ENCODE results near the gene ZIC4.

The ZIC4 gene

DNA sequence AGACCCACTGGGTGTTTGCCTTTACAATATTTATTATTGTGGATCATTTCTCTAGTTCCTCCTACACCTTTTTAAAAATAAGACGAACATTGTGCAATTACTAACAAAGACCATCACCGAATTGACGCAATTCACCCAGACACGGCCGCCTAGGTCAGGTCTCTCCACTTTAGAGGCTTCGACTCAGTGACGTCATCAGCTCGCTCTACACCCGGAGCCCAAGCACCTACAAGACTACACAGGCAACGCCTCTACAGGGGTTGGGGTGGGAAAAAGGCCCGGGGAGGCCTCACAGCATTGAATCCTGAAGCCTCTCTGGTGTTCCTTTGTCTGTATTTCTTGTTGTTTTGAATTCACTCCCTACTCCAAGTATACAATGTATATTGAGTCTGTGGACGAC is 16.6 kb downstream of the ZIC4 start:
- no peak for DNase-seq

DNA sequence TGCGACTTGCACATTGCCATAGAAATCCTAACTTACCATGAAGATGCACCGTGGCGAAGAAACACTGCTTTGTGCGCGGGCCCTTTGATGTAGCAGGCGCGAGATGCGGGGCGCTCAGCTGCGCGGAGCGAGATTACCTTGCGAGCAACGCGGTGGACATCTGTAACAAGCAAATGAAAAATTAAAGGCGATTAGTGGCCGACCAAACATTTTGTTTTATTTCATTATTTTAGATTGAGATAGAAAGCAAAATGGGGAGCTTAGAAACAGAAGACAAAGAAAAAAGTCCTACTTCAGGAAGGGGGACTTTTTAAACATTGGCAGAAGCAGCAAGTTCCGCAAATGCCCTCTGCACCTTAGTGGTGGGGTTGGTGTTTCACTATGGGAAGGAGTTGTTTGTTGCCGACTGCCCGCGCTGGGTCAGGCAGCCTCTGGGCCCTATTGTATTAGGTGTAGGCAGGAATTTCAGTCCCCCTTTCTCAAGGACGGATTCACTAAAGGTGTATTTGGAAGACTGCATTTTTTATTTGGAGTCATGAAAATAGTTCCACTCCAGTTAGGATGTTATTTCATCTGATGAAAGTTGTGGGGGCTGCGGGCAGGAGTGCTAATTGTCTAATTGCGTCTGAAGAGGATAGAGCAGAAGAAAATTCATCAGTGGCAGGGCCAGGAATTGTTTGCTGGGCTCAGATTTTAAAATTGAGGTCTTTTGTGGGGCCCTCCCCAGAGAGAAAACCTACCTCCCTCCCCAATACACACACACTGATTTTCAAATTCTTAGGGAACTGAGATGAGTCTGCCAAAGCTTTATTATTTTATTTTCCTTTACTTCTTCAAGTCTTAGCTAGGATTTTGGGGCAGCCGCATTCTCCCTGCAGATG is 17.4 kb downstream of the ZIC4 start:
- no peak for DNase-seq

DNA sequence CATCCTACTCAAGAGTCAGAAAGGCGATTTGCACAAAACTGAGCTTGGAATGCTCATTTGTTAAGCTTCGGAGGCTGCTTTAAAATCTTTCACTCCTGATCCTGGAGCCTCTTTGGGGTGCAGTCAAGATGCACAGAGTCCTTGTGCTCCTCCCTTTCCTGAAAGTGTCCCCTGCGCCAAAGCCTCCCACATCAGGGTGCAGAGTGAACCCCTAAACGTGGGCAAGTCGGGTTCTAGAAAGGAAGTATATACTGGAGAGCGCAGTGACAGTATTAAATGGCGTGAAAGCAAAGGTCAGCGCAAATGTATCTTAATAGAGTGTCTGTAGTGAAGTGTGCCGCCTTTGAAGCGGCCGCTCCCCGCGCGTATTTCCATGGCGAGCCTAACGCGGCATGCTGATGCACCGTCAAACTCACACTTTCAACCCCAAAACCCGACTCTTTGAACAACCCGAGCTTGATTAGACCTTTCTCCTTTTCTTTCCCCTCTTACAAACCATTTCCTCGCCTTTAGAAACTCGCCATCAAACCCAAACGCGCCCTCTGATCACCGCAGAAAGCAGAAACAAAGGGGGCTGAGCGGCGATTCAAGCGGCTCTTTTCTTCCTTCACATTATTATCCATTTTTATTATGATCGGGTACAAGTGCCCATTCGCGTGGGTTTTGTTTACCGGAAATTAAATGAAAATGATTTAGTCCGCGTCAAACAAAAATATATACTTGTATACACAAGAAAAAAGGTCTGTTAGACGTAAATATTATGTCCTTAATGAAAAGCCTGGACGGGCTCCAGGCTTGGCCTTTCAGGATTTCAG is 18.3 kb downstream of the ZIC4 start:
- no peak for DNase-seq

DNA sequence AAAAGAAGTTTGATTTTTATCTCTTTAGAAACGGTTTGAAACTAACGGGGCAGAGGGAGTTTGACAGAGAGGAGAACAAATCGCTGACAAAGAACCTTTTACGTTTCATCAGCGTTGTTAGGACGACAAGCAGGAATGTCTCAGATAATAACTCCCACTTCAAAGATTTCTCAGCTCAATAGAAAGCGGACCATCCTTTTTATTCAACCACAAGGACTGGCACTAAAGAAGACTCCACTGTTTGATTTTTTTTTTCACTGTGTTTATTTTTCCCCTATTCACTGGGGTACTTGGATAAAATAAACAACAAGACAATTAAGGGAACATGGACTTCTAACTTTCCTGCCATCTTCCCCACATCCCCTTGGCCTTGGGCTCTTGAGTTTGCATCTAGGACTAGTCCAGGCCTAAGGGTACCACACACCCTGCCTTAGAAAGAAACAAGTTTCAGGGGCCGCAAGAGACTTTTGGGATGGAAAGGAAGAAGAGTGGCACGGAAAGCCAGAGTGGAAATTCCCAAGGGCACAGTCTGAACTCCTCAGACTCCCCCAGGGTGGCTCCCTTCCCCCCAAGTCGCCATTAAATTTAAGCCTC is 19.0 kb downstream of the ZIC4 start:
- DNase-seq, result no peak

DNA sequence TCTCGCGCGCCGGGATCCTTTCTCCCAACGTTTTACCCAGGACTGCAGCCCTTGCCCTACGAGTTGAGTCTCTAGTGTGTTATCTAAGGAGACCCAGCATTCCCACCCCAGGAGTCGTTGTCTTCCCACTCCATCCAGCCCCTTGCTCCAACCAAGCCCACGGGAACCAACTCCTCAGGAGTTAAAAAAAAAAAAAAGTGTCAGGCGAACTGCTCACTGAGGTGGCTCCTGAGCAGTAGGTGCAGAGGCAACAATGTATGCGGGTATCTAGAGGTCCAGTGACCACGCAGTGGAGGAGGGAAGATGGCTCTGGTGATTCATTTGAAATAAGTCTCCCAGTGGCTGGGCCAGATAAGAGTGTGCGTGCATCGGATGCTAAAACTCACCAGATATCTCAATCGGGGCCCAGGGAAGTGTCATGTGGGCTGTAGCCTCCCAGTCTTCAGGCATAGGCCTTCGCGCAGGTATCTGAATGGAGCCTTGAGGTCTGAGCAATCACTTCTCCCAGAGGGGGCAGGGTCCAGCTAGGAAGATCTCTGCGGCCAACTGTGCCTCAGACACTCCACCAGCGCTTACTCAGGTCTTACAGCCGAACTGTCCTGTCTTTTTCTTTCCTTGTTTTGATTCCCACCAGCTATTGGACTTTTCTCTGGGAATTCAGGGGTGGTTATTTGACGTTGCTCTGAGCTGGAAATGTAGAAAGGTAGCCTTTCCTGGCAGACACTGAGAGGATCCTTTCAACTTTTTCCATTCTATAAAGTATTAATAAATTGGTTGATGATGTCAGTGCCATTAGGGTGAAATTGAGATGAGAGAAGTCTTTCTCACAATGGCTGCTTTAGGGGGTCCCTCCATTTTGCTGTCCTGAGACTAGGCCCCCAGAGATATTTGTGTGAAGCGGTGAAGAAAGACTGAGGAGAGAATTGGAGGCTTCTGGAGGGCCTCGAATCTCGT is 21.0 kb downstream of the ZIC4 start:
- no peak for DNase-seq

DNA sequence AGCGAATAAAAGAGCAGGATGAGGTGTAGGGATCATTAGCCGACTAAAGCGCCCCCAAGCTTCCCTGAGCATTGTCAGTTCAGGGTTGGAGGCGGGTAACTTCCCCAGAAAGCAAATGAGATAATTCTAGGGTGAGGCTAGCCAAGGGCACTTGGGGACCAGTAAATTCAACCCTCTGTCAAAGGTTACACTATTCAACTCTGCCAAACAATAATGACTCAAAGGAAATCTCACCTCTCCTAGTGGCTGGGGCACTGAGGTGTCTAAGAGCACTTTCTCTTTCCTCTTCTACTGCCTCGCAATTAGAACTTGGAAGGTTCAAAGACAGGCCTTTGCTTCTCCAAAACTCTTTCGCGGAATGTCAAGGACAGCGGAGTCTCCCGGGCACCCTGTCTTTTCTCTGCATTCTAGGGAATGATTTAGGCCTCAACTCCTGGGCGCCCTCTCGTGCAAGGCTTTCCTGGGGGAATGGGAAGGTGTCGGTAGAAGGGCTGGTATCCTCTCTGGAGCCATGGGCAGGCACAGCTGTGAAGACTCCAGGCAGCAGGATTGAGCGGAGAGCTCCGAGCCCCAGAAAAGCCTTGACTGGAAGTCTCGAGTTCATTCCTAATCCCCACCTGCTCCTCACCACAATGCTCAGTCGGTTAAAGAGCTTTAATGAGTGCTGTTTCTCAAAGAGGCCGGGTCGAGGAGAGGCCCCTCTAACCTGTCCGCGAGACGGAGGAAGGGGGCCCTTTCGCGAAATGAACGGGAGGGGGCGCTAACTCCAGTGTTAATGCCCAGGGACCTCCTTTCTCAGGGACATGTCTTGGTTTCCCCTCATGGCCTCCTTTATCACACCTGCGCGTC is 21.9 kb downstream of the ZIC4 start:
- no peak for DNase-seq

DNA sequence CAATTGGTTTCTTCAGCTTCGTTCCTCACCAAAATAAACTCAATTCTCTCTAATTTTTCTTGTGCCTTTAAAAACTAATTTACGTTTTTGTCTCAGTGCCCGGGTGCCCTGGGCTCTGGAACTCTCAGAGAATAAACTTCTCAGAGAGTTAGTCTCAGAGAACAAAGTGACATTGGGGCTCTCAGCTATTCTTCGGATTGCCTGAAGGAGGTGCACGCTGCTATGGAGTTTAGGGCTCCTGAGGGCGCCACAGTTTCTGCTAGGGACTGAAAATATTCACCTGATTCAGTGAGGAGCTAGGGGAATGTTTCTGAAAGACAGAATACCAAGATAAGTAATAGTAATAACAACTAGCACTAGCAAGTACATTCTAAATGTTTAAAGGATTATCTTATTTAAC is 22.7 kb downstream of the ZIC4 start:
- DNase-seq, result no peak

DNA sequence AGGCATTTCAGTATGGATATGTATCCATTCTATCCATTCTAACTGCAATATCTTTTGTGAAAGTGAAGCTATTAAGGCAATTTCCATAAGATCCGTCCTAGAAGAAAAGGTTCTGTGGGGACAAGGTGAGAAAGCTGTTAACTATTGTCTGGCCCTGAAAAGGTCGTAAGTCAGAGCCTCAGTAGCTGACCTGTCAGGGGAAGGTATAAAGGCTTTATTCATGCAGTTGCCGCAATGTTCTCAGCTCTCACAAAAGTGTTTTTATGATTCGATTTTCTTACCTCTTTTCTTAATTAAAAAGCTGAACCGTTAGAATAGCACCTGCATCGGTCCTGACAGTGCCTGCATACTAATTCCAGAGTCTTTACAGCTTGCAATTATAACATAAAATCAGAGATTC is 24.7 kb downstream of the ZIC4 start:
- DNase-seq, result no peak

DNA sequence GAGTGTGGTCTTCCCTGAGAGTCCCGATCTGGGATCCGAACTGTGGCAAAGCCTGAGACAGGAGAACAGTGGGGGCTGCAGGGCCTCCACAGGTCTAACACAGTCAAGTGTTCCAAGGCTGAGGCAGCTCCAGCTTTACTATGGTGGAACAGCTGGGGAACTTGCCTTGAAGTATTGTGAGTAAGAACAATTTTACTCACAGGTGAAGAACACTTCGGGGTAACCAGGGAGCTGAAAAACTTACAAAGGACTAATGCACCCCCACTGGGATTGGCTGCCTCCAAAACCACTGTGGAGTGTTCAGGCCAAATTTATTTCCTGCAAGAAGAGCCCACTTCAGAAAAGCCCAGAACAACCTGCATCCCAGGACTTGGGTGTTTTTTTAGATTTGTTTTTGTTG is 25.4 kb downstream of the ZIC4 start:
- DNase-seq, result no peak

DNA sequence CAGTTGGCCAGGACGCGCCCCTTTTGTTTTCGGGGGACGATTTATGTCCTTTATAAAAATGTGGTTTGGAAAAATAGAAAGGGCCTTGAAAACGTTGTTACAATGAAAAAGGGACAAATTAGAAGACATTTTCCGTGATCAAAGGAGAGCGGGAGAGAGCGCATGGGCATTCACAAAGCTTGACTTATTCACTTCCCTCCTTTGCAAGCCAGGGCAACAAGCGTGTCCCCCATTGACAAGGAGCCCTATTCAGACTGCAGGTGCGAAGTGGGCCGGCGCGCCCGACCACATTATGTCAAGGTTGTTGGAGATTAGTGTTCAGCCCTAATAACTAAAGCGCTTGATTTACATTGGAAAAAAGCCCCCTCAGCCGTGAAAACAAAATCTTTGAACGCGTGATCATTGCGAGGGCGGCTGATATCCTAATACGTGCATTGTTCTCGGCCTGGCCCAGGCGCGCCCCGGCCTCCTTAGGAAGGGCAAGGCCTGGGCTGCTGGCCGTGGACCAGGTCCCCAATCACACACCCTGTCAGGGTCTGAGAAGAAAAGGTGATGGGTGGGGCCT is 25.9 kb downstream of the ZIC4 start:
- DNase-seq, result no peak

DNA sequence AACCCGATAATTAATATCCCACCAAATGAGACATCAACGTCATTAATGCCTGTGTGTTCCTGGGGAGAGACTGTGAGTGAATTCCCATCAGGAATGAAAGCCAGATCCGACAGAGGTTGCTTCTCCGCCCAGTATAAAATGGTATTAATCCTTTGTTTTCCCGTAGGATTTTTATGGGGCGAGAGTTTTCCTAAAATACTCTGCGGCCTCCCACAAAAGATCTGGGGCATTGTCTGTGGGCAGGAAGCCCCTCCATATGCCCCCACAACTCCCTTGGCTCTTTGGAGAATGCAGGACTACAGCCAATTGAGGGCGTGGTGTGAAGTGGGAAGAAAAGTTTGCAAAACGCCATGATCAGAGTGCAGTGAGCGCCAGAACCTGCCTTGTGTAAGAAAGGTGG is 26.7 kb downstream of the ZIC4 start:
- DNase-seq, result no peak

DNA sequence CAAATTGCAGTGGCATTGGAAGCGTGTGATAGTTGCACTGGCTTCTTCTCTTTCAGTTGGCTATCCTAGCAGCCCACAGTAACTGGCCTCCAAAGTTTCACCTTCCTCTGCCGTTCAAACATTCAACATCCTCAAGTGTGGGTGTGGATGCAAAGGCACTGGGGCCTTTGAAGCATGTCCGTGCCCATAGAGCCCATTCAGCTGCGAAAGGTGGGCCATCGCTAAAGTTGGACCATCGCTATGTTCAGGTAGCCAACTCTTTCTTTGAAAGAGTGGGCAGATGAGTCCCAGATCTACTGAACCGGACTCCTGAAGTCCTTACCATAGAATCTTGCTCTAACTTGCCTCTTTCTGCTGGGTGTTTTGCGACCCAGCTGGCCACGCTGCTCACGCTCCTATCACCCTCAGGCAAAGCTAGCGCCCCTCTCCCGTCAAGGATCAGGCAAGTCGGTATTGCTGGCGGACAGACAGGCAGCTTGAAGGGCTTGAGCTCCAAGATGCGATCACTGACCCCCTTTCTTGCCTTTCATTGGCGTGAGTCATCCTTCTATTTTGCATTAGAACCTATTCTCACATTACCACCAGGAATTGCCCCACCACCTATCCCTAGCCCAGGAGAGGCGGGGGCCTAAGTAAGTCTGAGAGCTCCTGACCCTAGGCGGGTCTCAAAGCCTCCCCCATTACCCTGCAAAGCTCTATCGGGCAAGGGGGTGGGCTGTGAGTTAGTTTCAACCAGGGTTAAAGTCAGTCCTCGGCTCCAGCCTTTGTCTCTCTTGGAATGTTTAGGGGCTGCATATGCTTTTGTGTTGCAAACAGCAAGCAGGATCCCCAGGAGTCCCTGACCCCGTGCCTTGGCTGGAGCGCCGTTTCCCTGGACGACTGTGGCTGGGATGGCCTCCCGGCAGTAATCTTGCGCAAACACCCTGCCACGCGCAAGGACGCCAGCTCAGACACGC is 28.7 kb downstream of the ZIC4 start:
- no peak for DNase-seq

DNA sequence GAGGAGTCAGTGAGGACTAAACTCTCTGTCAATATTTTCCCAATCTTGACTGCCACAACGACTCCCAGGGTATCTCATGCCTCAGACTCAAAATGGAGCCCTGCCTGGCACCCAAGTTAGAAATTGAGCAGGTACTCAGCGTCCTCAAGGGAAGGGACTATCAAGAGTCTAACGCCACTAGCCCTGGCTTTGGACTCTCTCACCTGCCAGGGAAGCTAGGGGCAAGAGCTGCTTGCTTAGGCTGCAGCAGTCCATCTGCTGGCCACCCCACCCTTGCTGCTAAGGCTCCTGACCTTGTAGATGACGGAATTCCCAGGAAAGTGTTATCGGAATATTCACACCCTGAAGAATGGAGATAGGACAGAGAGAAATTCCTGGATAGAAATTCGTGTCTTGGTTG is 33.0 kb downstream of the ZIC4 start:
- DNase-seq, result no peak

DNA sequence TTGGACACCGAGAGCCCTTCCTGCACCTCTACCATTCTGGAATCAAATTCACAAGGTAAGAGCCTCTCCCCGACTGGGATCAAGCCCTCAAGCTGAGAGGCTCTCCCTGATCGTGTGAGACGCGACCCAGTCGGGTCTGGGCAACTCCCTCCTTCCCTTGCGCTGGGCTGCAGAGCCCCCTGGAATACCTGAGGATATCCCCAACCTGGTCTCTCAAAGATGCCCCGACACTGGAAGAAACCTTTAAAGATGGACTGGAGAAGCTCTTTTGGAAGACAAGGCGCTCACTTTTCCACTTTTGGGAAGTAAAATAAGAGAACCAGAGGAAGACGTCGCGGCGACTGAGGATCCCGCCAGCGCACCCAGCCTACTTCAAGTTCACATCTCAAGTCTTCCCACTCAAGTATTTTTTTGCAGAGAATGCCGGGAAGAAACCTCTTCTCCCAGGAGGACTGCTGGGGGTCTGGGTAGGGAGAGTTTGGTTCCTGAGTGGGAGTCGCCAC is 33.8 kb downstream of the ZIC4 start:
- DNase-seq, result no peak

DNA sequence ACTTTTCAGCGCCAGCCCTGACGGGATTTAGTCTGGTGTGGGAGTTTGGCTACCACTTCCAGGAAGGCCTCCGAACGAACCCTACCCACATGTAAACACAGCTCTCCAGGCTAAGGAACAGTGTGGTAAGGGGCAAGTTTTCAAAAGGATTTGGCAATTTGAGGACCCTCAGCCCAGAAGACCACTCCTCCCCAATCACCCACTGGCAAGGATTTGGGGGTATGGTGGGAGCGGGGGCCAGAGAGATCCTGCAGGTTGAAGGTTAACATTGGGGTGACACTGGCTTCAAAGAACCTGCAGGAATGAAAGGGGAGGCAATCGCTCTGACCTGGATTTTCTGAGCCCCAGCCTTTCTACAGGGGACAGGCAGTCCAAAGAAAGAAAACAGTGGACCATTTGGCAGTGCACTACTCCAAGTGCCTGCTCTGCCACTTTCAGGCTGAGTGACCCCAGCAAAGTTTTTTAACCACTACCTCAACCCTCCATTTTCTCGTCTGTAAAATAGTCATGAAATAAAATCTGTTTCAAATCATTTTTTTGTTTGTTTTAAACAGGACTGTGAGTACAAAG is 34.5 kb downstream of the ZIC4 start:
- DNase-seq, result no peak

DNA sequence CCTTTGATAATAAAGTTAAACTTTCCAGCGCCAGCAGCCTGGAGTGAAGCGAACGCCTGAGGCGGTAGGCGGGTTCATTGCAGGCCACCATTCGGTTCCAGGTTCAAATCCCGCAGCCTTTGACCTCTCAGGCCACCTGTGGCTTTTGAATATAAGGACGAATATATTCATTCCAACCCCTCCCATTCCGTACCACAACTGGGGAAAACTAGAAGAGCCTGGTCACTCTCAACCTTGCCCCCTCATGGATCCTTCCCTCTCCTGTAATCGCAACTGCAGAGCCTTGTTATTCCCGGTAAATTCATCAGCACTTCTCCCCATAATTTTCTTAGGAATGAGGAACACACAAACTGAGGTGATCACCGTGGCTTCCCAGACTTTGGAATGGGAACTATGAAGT is 35.2 kb downstream of the ZIC4 start:
- no peak for DNase-seq

DNA sequence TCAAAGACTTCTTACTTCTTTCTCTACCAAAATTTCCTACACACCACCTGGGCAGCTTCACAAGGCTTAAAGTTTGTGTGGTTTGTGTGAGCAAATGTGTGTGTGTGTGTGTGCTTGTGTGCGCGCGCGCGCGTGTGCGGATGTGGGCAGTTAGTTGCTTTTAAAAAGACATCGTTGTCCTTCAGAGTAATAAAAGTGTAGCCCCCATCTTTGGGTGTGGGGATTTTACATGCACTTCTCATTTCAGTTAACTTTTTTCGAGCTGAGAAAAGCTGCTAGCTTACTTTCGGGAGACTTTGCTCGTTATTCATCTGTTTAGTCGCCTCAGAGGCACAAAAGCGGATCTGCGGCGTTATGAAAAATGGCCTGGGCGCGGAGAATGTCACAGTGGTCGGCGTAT is 36.0 kb downstream of the ZIC4 start:
- no peak for DNase-seq

DNA sequence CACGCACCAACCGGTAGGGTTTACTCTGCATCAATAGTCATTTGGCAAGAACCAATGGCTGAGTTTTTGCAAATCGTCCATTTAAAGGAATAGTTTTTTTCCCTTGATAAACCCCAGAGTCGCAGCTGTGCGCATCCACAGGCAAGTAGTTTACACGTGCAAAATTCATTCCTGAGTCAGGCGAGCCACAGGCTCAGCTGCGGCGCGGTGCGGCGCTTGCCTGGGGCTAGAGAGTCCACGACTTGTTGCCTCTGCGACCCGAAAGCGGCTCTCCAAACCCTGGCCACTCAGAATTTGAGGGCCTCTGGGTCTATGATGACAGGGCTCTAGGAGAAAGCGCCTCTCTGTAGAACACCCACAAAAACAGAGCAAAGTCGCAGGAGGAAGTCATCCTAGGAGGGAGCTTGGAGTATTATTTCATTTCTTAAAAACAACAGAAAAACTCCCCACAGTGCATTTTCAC is 36.7 kb downstream of the ZIC4 start:
- DNase-seq, result no peak

DNA sequence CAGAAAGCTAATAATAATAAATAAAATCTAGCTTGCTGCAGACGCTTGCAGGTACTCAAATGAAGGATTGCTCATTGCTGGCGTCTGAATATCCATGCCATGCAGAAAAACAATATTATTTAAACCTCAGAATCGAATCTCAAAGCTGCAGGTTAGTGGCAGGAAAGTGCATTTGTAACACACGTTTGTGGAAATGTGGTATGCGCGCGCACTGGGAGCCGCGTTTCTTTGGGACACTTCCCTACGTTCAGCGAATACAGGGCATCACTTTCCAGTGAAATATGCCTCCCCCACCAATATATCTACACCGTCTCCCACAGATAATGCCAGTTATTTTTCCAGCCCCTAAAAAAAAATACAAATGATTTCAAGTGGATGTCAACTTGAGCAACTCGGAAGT is 37.1 kb downstream of the ZIC4 start:
- DNase-seq, result no peak
